GM04503 (cell line): ENCODE data around the gene PRKAR2B.
"Not testable (repeated sequence)": the region's sequence is repeated elsewhere in the genome, so short reads cannot be mapped to it uniquely, and the experiment has no call there.

Source experiments
- DNase-seq: peaks from one replicate; pipeline ENCODE4 v3.0.0-alpha.2; 2012; ENCODE audit warnings: low read depth

Gene PRKAR2B

GRCh38 chr7:107027208-107027607 is 17.3 kb upstream of the PRKAR2B start:
- DNase-seq, result no peak

DNA sequence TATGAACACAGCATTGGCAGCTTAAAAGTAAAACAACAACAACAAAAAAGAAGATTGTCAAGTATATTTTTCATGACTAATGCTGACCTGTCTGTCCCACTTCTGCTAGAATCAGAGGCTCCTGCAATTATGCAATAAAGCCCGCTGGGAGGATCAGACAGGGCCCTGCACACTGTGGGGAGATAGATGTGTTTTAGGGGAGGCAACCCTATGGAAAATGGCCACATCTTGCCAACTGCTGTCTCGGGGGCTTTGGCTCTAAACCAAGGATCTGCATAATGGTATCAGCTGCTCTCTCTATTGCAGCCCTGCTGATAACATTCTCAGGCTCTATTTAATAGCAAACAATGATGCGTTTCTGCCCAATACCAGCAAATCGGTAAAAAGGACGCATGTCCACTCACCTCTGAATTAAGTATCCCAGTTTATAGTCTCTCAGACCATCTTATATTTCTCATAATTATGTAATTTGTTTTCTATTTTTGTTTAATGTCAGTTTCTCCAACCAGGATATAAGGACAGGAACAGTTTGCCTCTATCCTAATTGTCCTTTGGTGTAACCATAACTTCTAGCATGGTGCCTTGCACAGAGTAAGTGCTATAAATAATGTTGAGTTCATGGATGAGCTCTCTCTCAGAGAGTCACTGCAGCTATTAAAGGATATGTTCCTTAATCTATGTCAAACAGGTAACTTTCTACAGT is 15.3 kb upstream of the PRKAR2B start:
- DNase-seq, result no peak

DNA sequence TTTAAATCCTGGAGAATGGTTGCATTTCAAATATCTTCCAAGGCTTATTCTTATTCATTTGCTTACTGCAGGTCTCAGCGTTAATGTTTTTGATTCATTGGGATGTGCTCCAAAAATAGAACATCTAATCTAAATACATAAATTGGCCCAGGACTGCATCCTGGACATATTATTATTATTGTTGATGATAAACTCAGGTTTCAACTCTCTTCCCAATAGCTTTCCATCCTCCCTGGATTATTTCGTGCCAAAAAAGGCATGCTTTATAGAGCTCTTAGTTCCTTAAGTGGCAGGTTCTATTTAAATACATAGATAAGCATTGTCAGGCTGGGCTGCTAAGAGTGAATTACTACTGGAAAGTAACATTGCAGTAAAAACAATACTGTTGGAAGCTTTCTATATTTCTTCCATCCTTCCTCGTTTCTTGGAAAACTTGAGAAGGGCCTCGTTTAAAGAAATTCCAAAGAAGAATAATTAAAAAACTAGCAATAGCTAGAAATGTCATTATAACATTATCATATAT is 14.7 kb upstream of the PRKAR2B start:
- no peak for DNase-seq

DNA sequence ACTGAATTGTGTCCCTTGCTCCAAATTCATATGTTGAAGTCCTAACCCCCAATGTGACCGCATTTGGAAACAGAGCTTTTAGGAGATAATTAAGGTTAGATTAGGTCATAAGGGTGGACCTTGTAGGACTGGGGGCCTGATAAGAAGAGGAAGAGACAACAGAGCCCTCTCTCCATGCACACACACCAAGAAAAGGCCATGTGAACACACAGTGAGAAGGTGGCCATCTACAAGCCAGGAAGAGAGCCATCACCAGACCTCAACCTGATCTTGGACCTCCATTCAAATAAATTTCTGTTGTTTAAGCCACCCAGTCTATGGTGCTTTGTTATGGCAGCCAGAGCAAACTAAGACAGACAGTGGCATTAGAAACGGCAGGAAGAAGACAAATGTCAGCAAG is 12.5 kb upstream of the PRKAR2B start:
- DNase-seq, result no peak

GRCh38 chr7:107032720-107033438 is 11.6 kb upstream of the PRKAR2B start:
- no peak for DNase-seq

DNA sequence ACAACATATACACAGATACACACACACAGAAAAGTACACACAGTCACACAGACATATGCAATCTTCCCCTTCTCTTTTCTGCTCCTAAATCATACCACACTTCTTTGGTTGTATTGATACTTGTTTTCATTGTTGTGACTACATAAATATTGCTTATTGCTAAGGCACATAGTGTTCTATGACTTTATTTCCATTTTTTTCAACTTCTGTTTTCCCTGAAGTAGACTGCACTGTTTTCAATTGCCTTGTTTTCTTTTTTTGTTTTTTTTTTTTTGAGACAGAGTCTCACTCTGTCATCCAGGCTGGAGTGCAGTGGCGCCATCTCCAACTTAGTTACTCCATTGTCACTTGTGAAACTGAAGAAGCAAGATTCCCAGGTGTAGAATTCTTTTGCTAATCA is 10.0 kb upstream of the PRKAR2B start:
- DNase-seq, result no peak

DNA sequence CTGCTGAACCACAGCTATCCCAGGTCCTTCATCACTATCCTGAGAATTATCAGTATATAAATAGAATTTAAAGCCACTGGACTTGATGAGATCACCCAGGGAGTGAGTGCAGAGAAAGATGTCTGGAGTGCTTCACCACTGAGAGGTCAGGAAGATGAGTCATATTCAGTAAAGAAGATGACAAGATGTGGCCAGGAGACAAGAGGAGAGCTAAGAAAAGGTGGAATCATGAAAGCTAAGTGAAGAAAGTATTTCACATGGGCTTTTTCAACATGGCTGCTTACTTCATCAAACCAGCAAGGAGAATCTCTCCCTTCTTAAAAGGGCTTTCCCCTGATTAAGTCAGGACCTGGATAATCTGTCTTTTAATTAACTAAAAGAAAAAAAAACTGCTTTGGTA is 9.1 kb upstream of the PRKAR2B start:
- peak; percentile 61 for DNase-seq

DNA sequence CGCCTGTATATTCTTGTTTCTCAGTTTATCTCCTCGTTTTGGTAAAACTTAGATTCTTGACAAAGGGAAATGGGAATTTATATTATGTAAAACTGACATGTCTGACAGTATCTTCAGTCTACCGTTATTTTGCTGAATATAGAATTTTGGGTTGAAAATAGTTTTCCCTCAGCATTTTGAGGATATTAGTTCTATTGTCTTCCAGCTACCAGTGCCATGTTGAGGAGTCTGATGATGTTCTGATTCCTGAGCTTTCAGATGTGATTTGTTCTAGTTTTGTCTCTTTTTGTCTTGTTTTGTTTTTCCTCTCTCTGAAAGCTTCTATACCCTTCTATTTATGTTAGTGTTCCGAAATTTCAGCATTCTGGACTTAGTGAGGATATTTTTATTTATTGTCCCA is 8.0 kb upstream of the PRKAR2B start:
- DNase-seq, result no peak

DNA sequence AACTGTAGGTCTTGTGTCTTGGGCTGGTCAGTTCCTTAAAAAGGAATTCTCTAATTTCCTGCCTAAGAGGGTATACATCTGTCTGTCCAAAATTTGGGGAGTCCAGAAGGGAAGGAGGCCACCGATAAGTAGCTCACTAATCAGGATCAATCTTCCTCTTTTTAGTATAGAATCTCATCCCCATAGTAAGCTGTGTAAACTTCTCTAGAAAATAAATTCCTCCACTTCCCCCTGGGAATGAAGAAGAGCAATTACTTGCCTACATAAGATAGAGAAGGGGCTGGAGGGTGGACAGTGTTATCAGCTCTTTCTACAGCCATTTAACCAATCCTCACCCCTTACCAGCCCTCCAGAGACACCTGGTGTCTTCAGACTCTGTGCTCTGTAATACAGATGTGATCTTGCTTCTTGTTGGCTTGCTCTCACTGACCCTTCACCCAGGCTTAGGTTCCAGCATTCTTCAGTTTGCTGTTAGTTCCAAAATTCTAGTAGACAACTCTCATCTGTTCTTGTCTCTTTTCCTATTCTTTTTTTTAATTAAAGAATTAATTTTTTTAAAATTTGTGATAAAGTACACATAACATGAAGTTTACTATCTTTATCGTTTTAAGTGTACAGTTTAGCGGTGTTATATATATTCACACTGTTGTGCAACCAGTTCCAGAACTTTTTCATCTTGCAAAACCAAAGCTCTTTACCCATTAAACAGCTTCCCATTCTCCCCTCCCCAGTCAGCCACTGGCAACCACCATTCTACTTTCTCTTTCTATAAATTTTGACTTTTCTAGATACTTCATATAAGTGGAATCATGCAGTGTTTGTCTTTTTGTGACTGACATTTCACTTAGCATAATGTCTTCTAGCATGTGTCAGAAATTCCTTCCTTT is 6.5 kb upstream of the PRKAR2B start:
- no peak for DNase-seq

- DNase-seq, result no peak
Observed at GRCh38 chr7:107039199-107039900, 5.2 kb upstream of the PRKAR2B start.

GRCh38 chr7:107041097-107041496 is 3.4 kb upstream of the PRKAR2B start:
- no peak for DNase-seq

GRCh38 chr7:107041764-107042163 is 2.7 kb upstream of the PRKAR2B start:
- not testable (repeated sequence) for DNase-seq

DNA sequence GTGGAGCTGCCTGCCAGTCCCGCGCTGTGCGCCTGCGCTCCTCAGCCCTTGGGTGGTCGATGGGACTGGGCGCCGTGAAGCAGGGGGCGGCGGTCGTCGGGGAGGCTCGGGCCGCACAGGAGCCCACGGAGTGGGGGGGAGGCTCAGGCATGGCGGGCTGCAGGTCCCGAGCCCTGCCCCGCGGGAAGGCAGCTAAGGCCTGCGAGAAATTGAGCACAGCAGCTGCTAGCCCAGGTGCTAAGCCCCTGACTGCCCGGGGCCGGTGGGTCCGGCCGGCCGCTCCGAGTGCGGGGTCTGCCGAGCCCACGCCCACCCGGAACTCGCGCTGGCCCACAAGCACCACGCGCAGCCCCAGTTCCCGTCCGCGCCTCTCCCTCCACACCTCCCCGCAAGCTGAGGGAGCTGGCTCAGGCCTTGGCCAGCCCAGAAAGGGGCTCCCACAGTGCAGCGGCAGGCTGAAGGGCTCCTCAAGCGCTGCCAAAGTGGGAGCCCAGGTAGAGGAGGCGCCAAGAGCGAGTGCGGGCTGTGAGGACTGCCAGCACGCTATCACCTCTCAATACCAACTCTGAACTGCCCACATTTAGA is 2.1 kb upstream of the PRKAR2B start:
- DNase-seq, result not testable (repeated sequence)

GRCh38 chr7:107043491-107043890 is 1.0 kb upstream of the PRKAR2B start:
- no peak for DNase-seq

GRCh38 chr7:107043921-107044346 is 571 bp upstream of the PRKAR2B start:
- DNase-seq, result no peak

DNA sequence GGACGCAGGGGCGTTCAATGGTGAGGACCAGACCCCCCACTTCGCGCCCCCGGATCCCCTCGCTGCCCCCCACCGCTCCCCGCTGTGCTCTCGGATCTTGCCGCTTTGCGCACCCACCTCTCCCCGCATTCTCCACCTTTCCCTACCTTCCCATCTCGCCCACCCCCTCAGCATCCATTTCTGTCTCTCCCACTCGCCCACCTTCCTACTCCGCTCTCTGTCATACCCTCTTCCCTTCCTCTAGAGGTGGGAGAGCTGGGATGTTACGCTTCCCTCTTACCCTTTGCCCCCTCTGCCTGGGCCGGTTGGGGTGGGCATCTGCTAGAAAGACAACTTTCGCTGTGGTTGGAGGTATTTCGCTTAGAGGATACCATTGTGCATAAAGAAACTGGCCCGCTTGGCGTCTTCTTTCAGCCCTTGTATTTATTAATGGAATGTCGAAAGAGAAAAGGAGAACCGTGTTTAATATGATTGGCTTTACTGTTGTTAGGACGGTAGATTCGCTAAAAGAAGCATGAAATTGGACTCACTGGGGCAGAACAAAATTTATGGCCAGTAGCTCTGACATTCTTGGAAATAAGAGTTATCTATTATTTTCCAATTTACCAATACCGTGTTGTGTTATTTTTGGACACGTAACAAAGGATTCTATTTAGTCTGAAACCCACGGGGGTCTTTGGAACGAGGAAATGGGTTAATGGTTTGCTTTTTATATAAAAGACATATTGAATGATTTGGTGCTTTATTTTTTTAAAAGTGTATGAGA is 873 bp downstream of the PRKAR2B start:
- no peak for DNase-seq

DNA sequence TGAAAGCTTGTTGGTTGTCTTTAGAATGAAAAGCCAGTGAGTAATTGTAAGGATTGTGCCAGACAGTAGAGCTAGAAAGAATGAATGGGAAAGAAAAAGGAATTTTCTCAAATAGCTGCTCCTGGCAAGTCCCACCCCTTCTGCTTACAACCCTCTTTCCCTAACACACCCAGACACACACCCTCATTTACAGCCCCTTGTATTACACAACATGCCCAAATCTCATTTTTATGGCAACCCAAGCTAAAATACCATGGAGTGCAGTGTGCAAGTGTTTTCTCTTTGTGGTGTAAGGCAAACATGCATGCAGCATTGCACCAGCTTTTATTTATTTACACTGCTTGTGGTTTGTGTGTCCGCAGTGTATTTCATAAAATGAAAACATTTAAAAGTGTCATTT is 1.5 kb downstream of the PRKAR2B start:
- DNase-seq, result peak; percentile 64

DNA sequence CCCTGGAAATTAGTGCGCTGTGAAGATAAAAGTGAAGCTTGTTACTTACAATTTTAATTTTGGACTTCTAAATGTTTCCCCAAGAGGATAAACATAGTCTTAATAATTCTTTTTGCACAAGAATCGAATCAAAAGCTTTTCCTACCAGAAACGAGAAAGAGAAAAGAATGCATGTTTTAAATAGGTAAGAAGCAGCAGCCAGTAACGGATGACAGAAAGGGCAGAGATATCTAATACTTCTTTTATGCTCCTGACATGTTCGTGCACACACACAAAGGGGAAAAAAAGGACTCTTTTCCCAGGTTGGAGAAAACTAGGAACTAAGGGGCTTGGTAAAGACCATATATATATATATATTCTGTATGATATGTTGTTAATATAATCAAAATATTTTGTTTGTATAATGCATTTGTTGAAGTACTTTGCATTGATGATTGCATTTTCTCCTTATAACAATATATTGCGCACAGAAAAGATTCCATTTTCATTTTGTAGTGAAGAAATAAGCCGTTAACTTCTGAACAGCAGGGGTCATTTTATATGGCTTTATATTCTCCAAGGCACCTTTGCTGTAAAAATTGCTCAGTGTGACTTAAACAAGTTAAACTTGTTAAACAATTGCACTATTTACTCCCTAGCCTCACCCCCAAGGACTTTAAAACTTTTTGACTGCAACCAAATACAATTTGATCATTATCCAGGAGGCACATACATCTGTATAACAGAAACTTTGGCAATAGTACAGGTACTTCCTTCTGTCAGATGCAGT is 2.2 kb downstream of the PRKAR2B start:
- no peak for DNase-seq

GRCh38 chr7:107047902-107048782 is 3.6 kb downstream of the PRKAR2B start:
- no peak for DNase-seq
